Measurements from ENCODE around the gene USP34. TPM values are rescaled to one million over a fixed set of nuclear protein-coding genes. Genes with fewer than 3 reads are reported as not detected.

The USP34 gene
- total RNA-seq, 1 experiment from 2014 or later, result 91.4 TPM

GRCh38 chr2:61235716-61236115 lies 235.2 kb downstream of the USP34 start:
- TF ChIP-seq CTCF (IDR thresholded peaks at IDR 0.05) (no peak), TCF7L2 (IDR thresholded peaks at IDR 0.05; ENCODE audit: low read depth, low read length) (no peak), POLR2AphosphoS5 (IDR thresholded peaks at IDR 0.05; ENCODE audit: low read depth, low read length) (no peak), SIN3A (IDR thresholded peaks at IDR 0.05; ENCODE audit: borderline replicate concordance, insufficient read depth, low read depth, low read length) (no peak), REST (IDR thresholded peaks at IDR 0.05; ENCODE audit: insufficient read depth in 1 of 2, low read depth in 2 of 2, low read length in 1 of 2) (no peak)
- no peak for DNase-seq (ENCODE audit: low read depth, low spot score)
- Histone ChIP-seq H3K4me1 (ENCODE audit: control insufficient read depth, insufficient read depth, low read length) (no peaks in the 10 kb centered on the region), H3K4me3 (ENCODE audit: low read depth in 2 of 2, low read length in 2 of 2) (no peak overlapping the region), H3K27ac (ENCODE audit: low read length) (no peak overlapping the region), H3K9me3 (ENCODE audit: control insufficient read depth, insufficient read depth, low read depth, low read length) (no peaks in the 10 kb centered on the region), H3K27me3 (ENCODE audit: control insufficient read depth, insufficient read depth, low read length) (no peaks in the 10 kb centered on the region), H3K36me3 (ENCODE audit: control insufficient read depth, insufficient read depth, low read length) (peaks cover 15% of the 10 kb centered on the region; the same call in 1 of the 2 replicates)
- in situ Hi-C loops (cut with HindIII; ENCODE audit: low pct_unique_long_range_greater_than_20kb, low sequenced_read_pairs) (no loop called here), intact Hi-C loops (cut with micrococcal nuclease; ENCODE audit: unreplicated experiment) (no loop called here)
- POLR2A ChIA-PET, result no interaction called here
- BruUV-seq (replicated peaks), result no TSS peak
- CTCF ChIA-PET, result no interaction called here
- ATAC-seq, result no peak

GRCh38 chr2:61233581-61233980 lies 237.3 kb downstream of the USP34 start:
- Histone ChIP-seq H3K4me1 (ENCODE audit: control insufficient read depth, insufficient read depth, low read length) (no peaks in the 10 kb centered on the region), H3K27ac (ENCODE audit: low read length) (no peak overlapping the region), H3K27me3 (ENCODE audit: control insufficient read depth, insufficient read depth, low read length) (no peaks in the 10 kb centered on the region), H3K9me3 (ENCODE audit: control insufficient read depth, insufficient read depth, low read depth, low read length) (no peaks in the 10 kb centered on the region), H3K4me3 (ENCODE audit: low read depth in 2 of 2, low read length in 2 of 2) (no peak overlapping the region), H3K36me3 (ENCODE audit: control insufficient read depth, insufficient read depth, low read length) (peaks cover 19% of the 10 kb centered on the region; the same call in 1 of the 2 replicates)
- POLR2A ChIA-PET, result no interaction called here
- no TSS peak for BruUV-seq (replicated peaks)
- DNase-seq (ENCODE audit: low read depth, low spot score) (no peak), ATAC-seq (no peak; the same call in 1 of the 2 replicates)
- intact Hi-C loops (cut with micrococcal nuclease; ENCODE audit: unreplicated experiment) (no loop called here), in situ Hi-C loops (cut with HindIII; ENCODE audit: low pct_unique_long_range_greater_than_20kb, low sequenced_read_pairs) (no loop called here)
- CTCF ChIA-PET, result no interaction called here
- TF ChIP-seq SIN3A (IDR thresholded peaks at IDR 0.05; ENCODE audit: borderline replicate concordance, insufficient read depth, low read depth, low read length), result no peak

- intact Hi-C loops (cut with micrococcal nuclease; ENCODE audit: unreplicated experiment), result no loop called here
- H3K27me3 ChIP-seq (ENCODE audit: control insufficient read depth, insufficient read depth, low read length), result no peaks in the 10 kb centered on the region
- TF ChIP-seq POLR2AphosphoS5 (IDR thresholded peaks at IDR 0.05; ENCODE audit: low read depth, low read length) (no peak), TCF7L2 (IDR thresholded peaks at IDR 0.05; ENCODE audit: low read depth, low read length) (no peak), REST (IDR thresholded peaks at IDR 0.05; ENCODE audit: insufficient read depth in 1 of 2, low read depth in 2 of 2, low read length in 1 of 2) (no peak), CTCF (IDR thresholded peaks at IDR 0.05) (no peak), SIN3A (IDR thresholded peaks at IDR 0.05; ENCODE audit: borderline replicate concordance, insufficient read depth, low read depth, low read length) (no peak)
- ATAC-seq (no peak), DNase-seq (ENCODE audit: low read depth, low spot score) (no peak)
- ChIA-PET POLR2A (no interaction called here), CTCF (no interaction called here)
- BruUV-seq (replicated peaks), result no TSS peak
- no peaks in the 10 kb centered on the region for H3K9me3 ChIP-seq (ENCODE audit: control insufficient read depth, insufficient read depth, low read depth, low read length)
- no peak overlapping the region for H3K4me3 ChIP-seq (ENCODE audit: low read depth in 2 of 2, low read length in 2 of 2)
- peaks cover 23% of the 10 kb centered on the region; the same call in 1 of the 2 replicates for H3K36me3 ChIP-seq (ENCODE audit: control insufficient read depth, insufficient read depth, low read length)
- H3K4me1 ChIP-seq (ENCODE audit: control insufficient read depth, insufficient read depth, low read length), result no peaks in the 10 kb centered on the region
- no peak overlapping the region for H3K27ac ChIP-seq (ENCODE audit: low read length)
- in situ Hi-C loops (cut with HindIII; ENCODE audit: low pct_unique_long_range_greater_than_20kb, low sequenced_read_pairs), result no loop called here
Observed at GRCh38 chr2:61229936-61230335, 241.0 kb downstream of the USP34 start.
